SHP77 treated with DMSO at 0.1 percent for 48 hours (cell line): ENCODE data around the gene GRAP2.

Experiments
- DNase-seq: peaks from one replicate; lab custom pipeline; 2025; lab: John Stamatoyannopoulos, UW

The GRAP2 gene

GRCh38 chr22:39925909-39926679, 25.2 kb downstream of the GRAP2 start:
- DNase-seq: no peak

- DNase-seq: no peak
Measured at GRCh38 chr22:39926753-39927152, 25.9 kb downstream of the GRAP2 start.

- DNase-seq: no peak
Measured at GRCh38 chr22:39927544-39927943, 26.7 kb downstream of the GRAP2 start.

- no peak for DNase-seq
Measured at GRCh38 chr22:39928536-39929520, 27.9 kb downstream of the GRAP2 start.

GRCh38 chr22:39931251-39931650, 30.4 kb downstream of the GRAP2 start:
- no peak for DNase-seq

GRCh38 chr22:39932166-39932565, 31.3 kb downstream of the GRAP2 start:
- no peak for DNase-seq

GRCh38 chr22:39932918-39933649, 32.2 kb downstream of the GRAP2 start:
- no peak for DNase-seq

- no peak for DNase-seq
Measured at GRCh38 chr22:39933741-39934140, 32.9 kb downstream of the GRAP2 start.

GRCh38 chr22:39935116-39935515, 34.2 kb downstream of the GRAP2 start:
- DNase-seq: no peak

- DNase-seq: no peak
Measured at GRCh38 chr22:39935612-39936011, 34.7 kb downstream of the GRAP2 start.

GRCh38 chr22:39936523-39937145, 35.8 kb downstream of the GRAP2 start:
- DNase-seq: no peak

- no peak for DNase-seq
Measured at GRCh38 chr22:39937906-39938305, 37.0 kb downstream of the GRAP2 start.

- DNase-seq: no peak
Measured at GRCh38 chr22:39938509-39939111, 37.7 kb downstream of the GRAP2 start.

GRCh38 chr22:39939830-39940229, 38.9 kb downstream of the GRAP2 start:
- DNase-seq: no peak

GRCh38 chr22:39940757-39941305, 39.9 kb downstream of the GRAP2 start:
- no peak for DNase-seq

- peak; percentile 64 for DNase-seq
Measured at GRCh38 chr22:39941601-39942000, 40.7 kb downstream of the GRAP2 start.

- DNase-seq: no peak
Measured at GRCh38 chr22:39942439-39943230, 41.8 kb downstream of the GRAP2 start.

- DNase-seq: peak; percentile 39
Measured at GRCh38 chr22:39943337-39943736, 42.5 kb downstream of the GRAP2 start.

GRCh38 chr22:39943953-39944872, 43.3 kb downstream of the GRAP2 start:
- DNase-seq: no peak
